Chondrocyte (in vitro differentiated cells): ENCODE measurements around the gene ZNHIT6. TPM values are rescaled to one million over a fixed set of nuclear protein-coding genes. Genes with fewer than 3 reads are reported as not detected.
"Not testable (repeated sequence)": the region's sequence is repeated elsewhere in the genome, so short reads cannot be mapped to it uniquely, and the experiment has no call there.

Experiments used
- DNase-seq: peaks from one replicate; pipeline ENCODE4 v3.0.0; 2021; ENCODE audit warnings: mixed read lengths, low spot score
- H3K27ac Mint-ChIP-seq: one replicate; pipeline ENCODE4 v1.8.0; 2021; ENCODE audit warnings: mild to moderate bottlenecking, moderate library complexity, mixed read lengths; ENCODE audit not compliant: unreplicated experiment
- H3K27me3 Mint-ChIP-seq: 2 replicates; pipeline ENCODE4 v1.8.0; 2021; ENCODE audit warnings: low read depth, mixed read lengths
- H3K36me3 Mint-ChIP-seq: 2 replicates; pipeline ENCODE4 v1.8.0; 2021; ENCODE audit warnings: low read depth, mixed read lengths
- H3K4me1 Mint-ChIP-seq: 2 replicates; pipeline ENCODE4 v1.8.0; 2021; ENCODE audit warnings: low read depth, mild to moderate bottlenecking, mixed read lengths
- H3K4me3 Mint-ChIP-seq: one replicate; pipeline ENCODE4 v1.8.0; 2021; ENCODE audit warnings: mild to moderate bottlenecking, moderate library complexity, mixed read lengths; ENCODE audit not compliant: unreplicated experiment
- H3K9me3 Mint-ChIP-seq: 2 replicates; pipeline ENCODE4 v1.8.0; 2021; ENCODE audit warnings: low read depth, mixed read lengths
- total RNA-seq: library from RNA; stranded (reverse); gene quantifications from 3 replicates; pipeline ENCODE4 v1.2.1, GENCODE V29; 2021
- TF ChIP-seq, protein P1 (sequence below): fragments of 200-600 bp; sonication (generic); IDR thresholded peaks from 2 replicates; pipeline ENCODE4 v1.5.0; 2021; ENCODE audit warnings: antibody characterized with exemption, mild to moderate bottlenecking, moderate library complexity

Gene ZNHIT6
- total RNA-seq, 1 donor from 2014 or later: 14.3 TPM

DNA sequence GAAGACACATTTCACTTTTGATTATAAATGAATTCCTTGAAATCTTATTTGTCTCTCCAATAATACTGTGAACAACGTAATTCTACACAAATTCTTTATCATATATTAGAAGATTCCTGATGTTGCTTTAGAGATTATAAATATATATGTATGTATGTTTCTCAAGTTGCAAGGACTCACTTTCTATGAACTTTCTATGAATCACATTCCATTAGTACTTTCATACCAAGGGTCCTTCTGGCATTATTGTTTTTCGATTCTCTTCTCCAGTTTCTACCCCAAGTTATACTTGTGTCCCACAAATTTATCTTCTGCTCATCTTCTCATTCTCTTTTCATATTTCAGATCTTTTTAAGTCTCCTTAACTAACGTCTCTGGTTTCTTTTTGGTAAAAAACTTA is 55.9 kb downstream of the ZNHIT6 start:
- no peaks in the 10 kb centered on the region for H3K27me3 Mint-ChIP-seq
- H3K9me3 Mint-ChIP-seq: peaks cover 11% of the 10 kb centered on the region
- peaks cover 22% of the 10 kb centered on the region for H3K36me3 Mint-ChIP-seq

DNA sequence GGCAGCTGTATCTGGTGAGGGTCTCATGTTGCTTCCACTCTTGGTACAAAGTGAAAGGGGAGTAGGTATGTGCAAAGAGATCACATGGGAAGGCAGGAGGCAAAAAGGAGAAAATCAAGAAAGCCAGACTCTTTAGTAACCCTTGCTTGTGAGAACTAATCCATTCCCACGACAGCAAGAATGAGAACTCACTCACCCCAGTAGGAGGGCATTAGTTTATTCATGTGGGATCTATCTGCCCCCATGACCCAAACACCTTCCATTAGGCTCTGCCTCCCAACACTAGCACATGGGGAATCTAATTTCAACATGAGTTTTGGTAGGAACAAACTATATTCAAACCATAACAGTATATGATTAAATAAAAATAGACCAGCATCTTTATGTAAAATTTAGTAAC is 57.6 kb downstream of the ZNHIT6 start:
- Mint-ChIP-seq H3K9me3 (peaks cover 11% of the 10 kb centered on the region), H3K36me3 (peaks cover 23% of the 10 kb centered on the region), H3K4me1 (peaks cover 11% of the 10 kb centered on the region), H3K27me3 (no peaks in the 10 kb centered on the region), H3K27ac (no peak overlapping the region), H3K4me3 (no peak overlapping the region)
- no peak for DNase-seq
- TF ChIP-seq, protein P1, sequence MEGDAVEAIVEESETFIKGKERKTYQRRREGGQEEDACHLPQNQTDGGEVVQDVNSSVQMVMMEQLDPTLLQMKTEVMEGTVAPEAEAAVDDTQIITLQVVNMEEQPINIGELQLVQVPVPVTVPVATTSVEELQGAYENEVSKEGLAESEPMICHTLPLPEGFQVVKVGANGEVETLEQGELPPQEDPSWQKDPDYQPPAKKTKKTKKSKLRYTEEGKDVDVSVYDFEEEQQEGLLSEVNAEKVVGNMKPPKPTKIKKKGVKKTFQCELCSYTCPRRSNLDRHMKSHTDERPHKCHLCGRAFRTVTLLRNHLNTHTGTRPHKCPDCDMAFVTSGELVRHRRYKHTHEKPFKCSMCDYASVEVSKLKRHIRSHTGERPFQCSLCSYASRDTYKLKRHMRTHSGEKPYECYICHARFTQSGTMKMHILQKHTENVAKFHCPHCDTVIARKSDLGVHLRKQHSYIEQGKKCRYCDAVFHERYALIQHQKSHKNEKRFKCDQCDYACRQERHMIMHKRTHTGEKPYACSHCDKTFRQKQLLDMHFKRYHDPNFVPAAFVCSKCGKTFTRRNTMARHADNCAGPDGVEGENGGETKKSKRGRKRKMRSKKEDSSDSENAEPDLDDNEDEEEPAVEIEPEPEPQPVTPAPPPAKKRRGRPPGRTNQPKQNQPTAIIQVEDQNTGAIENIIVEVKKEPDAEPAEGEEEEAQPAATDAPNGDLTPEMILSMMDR: no peak

More for the DNA sequence above, 55.9 kb downstream of the ZNHIT6 start:
- TF ChIP-seq, protein P1: no peak
- no peak overlapping the region for H3K27ac Mint-ChIP-seq
- peaks cover 15% of the 10 kb centered on the region for H3K4me1 Mint-ChIP-seq
- no peak for DNase-seq
- no peak overlapping the region for H3K4me3 Mint-ChIP-seq

- H3K4me1 Mint-ChIP-seq: peaks cover 6% of the 10 kb centered on the region
- DNase-seq: no peak
- TF ChIP-seq, protein P1: no peak
- no peak overlapping the region for H3K4me3 Mint-ChIP-seq
- peaks cover 12% of the 10 kb centered on the region for H3K9me3 Mint-ChIP-seq
- no peak overlapping the region for H3K27ac Mint-ChIP-seq
- no peaks in the 10 kb centered on the region for H3K27me3 Mint-ChIP-seq
- peaks cover 23% of the 10 kb centered on the region for H3K36me3 Mint-ChIP-seq
These were observed 58.6 kb downstream of the ZNHIT6 start for GRCh38 chr1:85649591-85649990.

- H3K4me3 Mint-ChIP-seq, H3K27ac Mint-ChIP-seq: not testable (repeated sequence)
These were observed 66.4 kb downstream of the ZNHIT6 start for GRCh38 chr1:85641598-85642556.

GRCh38 chr1:85639920-85640319 is 68.3 kb downstream of the ZNHIT6 start:
- H3K27ac Mint-ChIP-seq, H3K27me3 Mint-ChIP-seq, H3K4me1 Mint-ChIP-seq, H3K4me3 Mint-ChIP-seq, DNase-seq: not testable (repeated sequence)
- peaks cover 29% of the 10 kb centered on the region for H3K36me3 Mint-ChIP-seq
- peaks cover 26% of the 10 kb centered on the region for H3K9me3 Mint-ChIP-seq

More at GRCh38 chr1:85641598-85642556, 66.4 kb downstream of the ZNHIT6 start:
- Mint-ChIP-seq H3K9me3 (peaks cover 26% of the 10 kb centered on the region), H3K36me3 (peaks cover 25% of the 10 kb centered on the region)
- not testable (repeated sequence) for H3K4me1 Mint-ChIP-seq, H3K27me3 Mint-ChIP-seq, DNase-seq

GRCh38 chr1:85638412-85638811 is 69.8 kb downstream of the ZNHIT6 start:
- Mint-ChIP-seq H3K27me3 (no peaks in the 10 kb centered on the region), H3K27ac (no peak overlapping the region), H3K4me1 (peaks cover 8% of the 10 kb centered on the region), H3K9me3 (peaks cover 23% of the 10 kb centered on the region), H3K4me3 (no peak overlapping the region), H3K36me3 (peaks cover 30% of the 10 kb centered on the region)
- TF ChIP-seq, protein P1: no peak
- DNase-seq: no peak
